ENCODE measurements around the gene CALCR.

CALCR gene

GRCh38 chr7:93427107-93427506 is 147.4 kb downstream of the CALCR start:
- no peak for TF ChIP-seq CTCF (IDR thresholded peaks at IDR 0.05; ENCODE audit: low read length, missing control alignments)
- no peak for DNase-seq (ENCODE audit: low read depth)
- H3K4me3 ChIP-seq (replicated peaks; ENCODE audit: low read depth, low read length) = no peak overlapping the region

- no peak for TF ChIP-seq CTCF (IDR thresholded peaks at IDR 0.05; ENCODE audit: low read length, missing control alignments)
Measured at GRCh38 chr7:93426155-93426696, 148.3 kb downstream of the CALCR start.

GRCh38 chr7:93414574-93414973 is 159.9 kb downstream of the CALCR start:
- H3K4me3 ChIP-seq (replicated peaks; ENCODE audit: low read depth, low read length) = no peak overlapping the region
- no peak for TF ChIP-seq CTCF (IDR thresholded peaks at IDR 0.05; ENCODE audit: low read length, missing control alignments)
- no peak for DNase-seq (ENCODE audit: low read depth)

More at GRCh38 chr7:93426155-93426696, 148.3 kb downstream of the CALCR start:
- DNase-seq (ENCODE audit: low read depth) = no peak
- no peak overlapping the region for H3K4me3 ChIP-seq (replicated peaks; ENCODE audit: low read depth, low read length)

- TF ChIP-seq CTCF (IDR thresholded peaks at IDR 0.05; ENCODE audit: low read length, missing control alignments) = no peak
- H3K4me3 ChIP-seq (replicated peaks; ENCODE audit: low read depth, low read length) = no peak overlapping the region
- DNase-seq (ENCODE audit: low read depth) = no peak
Measured at GRCh38 chr7:93409324-93409723, 165.2 kb downstream of the CALCR start.

GRCh38 chr7:93407239-93407638 is 167.3 kb downstream of the CALCR start:
- no peak overlapping the region for H3K4me3 ChIP-seq (replicated peaks; ENCODE audit: low read depth, low read length)
- no peak for DNase-seq (ENCODE audit: low read depth)
- no peak for TF ChIP-seq CTCF (IDR thresholded peaks at IDR 0.05; ENCODE audit: low read length, missing control alignments)

- no peak for TF ChIP-seq CTCF (IDR thresholded peaks at IDR 0.05; ENCODE audit: low read length, missing control alignments)
- no peak overlapping the region for H3K4me3 ChIP-seq (replicated peaks; ENCODE audit: low read depth, low read length)
- no peak for DNase-seq (ENCODE audit: low read depth)
Measured at GRCh38 chr7:93402944-93403343, 171.6 kb downstream of the CALCR start.

- TF ChIP-seq CTCF (IDR thresholded peaks at IDR 0.05; ENCODE audit: low read length, missing control alignments) = no peak
- H3K4me3 ChIP-seq (replicated peaks; ENCODE audit: low read depth, low read length) = no peak overlapping the region
- DNase-seq (ENCODE audit: low read depth) = no peak
Measured at GRCh38 chr7:93399642-93400041, 174.9 kb downstream of the CALCR start.
